ENCODE measurements around the gene ST8SIA2. TPM values are rescaled to one million over a fixed set of nuclear protein-coding genes. Genes with fewer than 3 reads are reported as not detected.

The ST8SIA2 gene
- total RNA-seq, 1 donor from 2014 or later: 19.0 TPM

- no peak overlapping the region for H3K4me3 Mint-ChIP-seq (ENCODE audit: low read depth)
- H3K27ac Mint-ChIP-seq: no peak overlapping the region
- no peak for DNase-seq (ENCODE audit: low spot score, unreplicated experiment)
- H3K9me3 Mint-ChIP-seq (ENCODE audit: low read depth): no peaks in the 10 kb centered on the region
- H3K4me1 Mint-ChIP-seq (ENCODE audit: low read depth): peaks cover 10% of the 10 kb centered on the region
- H3K27me3 Mint-ChIP-seq: no peaks in the 10 kb centered on the region
- no peak for TF ChIP-seq CTCF (IDR thresholded peaks at IDR 0.05; ENCODE audit: unreplicated experiment)
- H3K36me3 Mint-ChIP-seq (ENCODE audit: insufficient read depth): peaks cover 6% of the 10 kb centered on the region
These were observed 5.7 kb downstream of the ST8SIA2 start for GRCh38 chr15:92399271-92399950.

- no peak overlapping the region for H3K4me3 Mint-ChIP-seq (ENCODE audit: low read depth)
- no peaks in the 10 kb centered on the region for H3K9me3 Mint-ChIP-seq (ENCODE audit: low read depth)
- no peak for TF ChIP-seq CTCF (IDR thresholded peaks at IDR 0.05; ENCODE audit: unreplicated experiment)
- H3K27ac Mint-ChIP-seq: no peak overlapping the region
- peaks cover 6% of the 10 kb centered on the region for H3K36me3 Mint-ChIP-seq (ENCODE audit: insufficient read depth)
- no peaks in the 10 kb centered on the region for H3K27me3 Mint-ChIP-seq
- peaks cover 5% of the 10 kb centered on the region for H3K4me1 Mint-ChIP-seq (ENCODE audit: low read depth)
- no peak for DNase-seq (ENCODE audit: low spot score, unreplicated experiment)
These were observed 6.9 kb downstream of the ST8SIA2 start for GRCh38 chr15:92400573-92400972.

- no peaks in the 10 kb centered on the region for H3K27me3 Mint-ChIP-seq
- peaks cover 6% of the 10 kb centered on the region for H3K36me3 Mint-ChIP-seq (ENCODE audit: insufficient read depth)
- H3K4me3 Mint-ChIP-seq (ENCODE audit: low read depth): no peak overlapping the region
- no peak for DNase-seq (ENCODE audit: low spot score, unreplicated experiment)
- H3K27ac Mint-ChIP-seq: no peak overlapping the region
- TF ChIP-seq CTCF (IDR thresholded peaks at IDR 0.05; ENCODE audit: unreplicated experiment): no peak
- H3K9me3 Mint-ChIP-seq (ENCODE audit: low read depth): no peaks in the 10 kb centered on the region
- peaks cover under 1% of the 10 kb centered on the region for H3K4me1 Mint-ChIP-seq (ENCODE audit: low read depth)
These were observed 7.5 kb downstream of the ST8SIA2 start for GRCh38 chr15:92400980-92401787.

GRCh38 chr15:92402751-92403150, 9.1 kb downstream of the ST8SIA2 start:
- no peak for DNase-seq (ENCODE audit: low spot score, unreplicated experiment)
- H3K4me1 Mint-ChIP-seq (ENCODE audit: low read depth): no peaks in the 10 kb centered on the region
- no peaks in the 10 kb centered on the region for H3K27me3 Mint-ChIP-seq
- TF ChIP-seq CTCF (IDR thresholded peaks at IDR 0.05; ENCODE audit: unreplicated experiment): no peak
- no peak overlapping the region for H3K27ac Mint-ChIP-seq
- peaks cover 4% of the 10 kb centered on the region for H3K36me3 Mint-ChIP-seq (ENCODE audit: insufficient read depth)
- no peaks in the 10 kb centered on the region for H3K9me3 Mint-ChIP-seq (ENCODE audit: low read depth)
- no peak overlapping the region for H3K4me3 Mint-ChIP-seq (ENCODE audit: low read depth)

- no peak for DNase-seq (ENCODE audit: low spot score, unreplicated experiment)
- no peaks in the 10 kb centered on the region for H3K9me3 Mint-ChIP-seq (ENCODE audit: low read depth)
- peaks cover 10% of the 10 kb centered on the region for H3K4me1 Mint-ChIP-seq (ENCODE audit: low read depth)
These were observed 12.3 kb downstream of the ST8SIA2 start for GRCh38 chr15:92405942-92406341.

More at GRCh38 chr15:92405942-92406341, 12.3 kb downstream of the ST8SIA2 start:
- TF ChIP-seq CTCF (IDR thresholded peaks at IDR 0.05; ENCODE audit: unreplicated experiment): no peak
- peaks cover 4% of the 10 kb centered on the region for H3K36me3 Mint-ChIP-seq (ENCODE audit: insufficient read depth)
- no peak overlapping the region for H3K4me3 Mint-ChIP-seq (ENCODE audit: low read depth)
- no peaks in the 10 kb centered on the region for H3K27me3 Mint-ChIP-seq
- H3K27ac Mint-ChIP-seq: no peak overlapping the region

All from progenitor cell of endocrine pancreas (in vitro differentiated cells).